Stimulated activated CD8-positive, alpha-beta memory T cell treated with anti-CD3 and anti-CD28 coated beads, Interleukin-15, amount 100 ng/mL, for 4 hours (primary cell): ENCODE results near the gene NDUFA7.
"Not testable (repeated sequence)": the region's sequence is repeated elsewhere in the genome, so short reads cannot be mapped to it uniquely, and the experiment has no call there.

Source experiments
- DNase-seq, 2 donors: peaks; one replicate each; pipeline ENCODE4 v3.0.0-alpha.2; 2020; ENCODE audit warnings: low read depth in 2 of 2

NDUFA7 gene

GRCh38 chr19:8319807-8320520 lies 1.2 kb downstream of the NDUFA7 start:
- DNase-seq: no peak

GRCh38 chr19:8318835-8319234 lies 2.3 kb downstream of the NDUFA7 start:
- not testable (repeated sequence) for DNase-seq

GRCh38 chr19:8316351-8317125 lies 4.6 kb downstream of the NDUFA7 start:
- no peak for DNase-seq

GRCh38 chr19:8314981-8315640 lies 6.1 kb downstream of the NDUFA7 start:
- DNase-seq: not testable (repeated sequence)

- no peak for DNase-seq
These were observed 9.5 kb downstream of the NDUFA7 start for GRCh38 chr19:8311461-8312260.

GRCh38 chr19:8310342-8311055 lies 10.7 kb downstream of the NDUFA7 start:
- DNase-seq: no peak

GRCh38 chr19:8308891-8309291 lies 12.3 kb downstream of the NDUFA7 start:
- DNase-seq: no peak

- peak; percentile 68 to 71 for DNase-seq
These were observed 13.0 kb downstream of the NDUFA7 start, which contains the start of gene CD320 for GRCh38 chr19:8307965-8308866. CD320 (minus strand) TSS chr19:8308358; CDS start chr19:8308290, 68 bp downstream.

- no peak for DNase-seq
These were observed 13.7 kb downstream of the NDUFA7 start for GRCh38 chr19:8307400-8307964.

GRCh38 chr19:8306235-8307054 lies 14.7 kb downstream of the NDUFA7 start:
- no peak for DNase-seq

GRCh38 chr19:8305798-8306197 lies 15.4 kb downstream of the NDUFA7 start:
- DNase-seq: no peak

- DNase-seq: no peak
These were observed 16.1 kb downstream of the NDUFA7 start for GRCh38 chr19:8304841-8305621.

GRCh38 chr19:8302734-8303133 lies 18.4 kb downstream of the NDUFA7 start:
- DNase-seq: no peak

GRCh38 chr19:8302357-8302691 lies 18.9 kb downstream of the NDUFA7 start:
- no peak for DNase-seq

GRCh38 chr19:8291337-8291736 lies 29.8 kb downstream of the NDUFA7 start:
- not testable (repeated sequence) for DNase-seq

GRCh38 chr19:8276508-8276907 lies 44.7 kb downstream of the NDUFA7 start:
- DNase-seq: not testable (repeated sequence)

- DNase-seq: no peak
These were observed 51.5 kb downstream of the NDUFA7 start for GRCh38 chr19:8269724-8270123.

GRCh38 chr19:8265872-8266271 lies 55.3 kb downstream of the NDUFA7 start:
- DNase-seq: no peak
